ENCODE data around the gene FAM241A.
A peak's percentile ranks its signal among the peaks of the same experiment; 100 is the strongest.
"Not testable (repeated sequence)": the region's sequence is repeated elsewhere in the genome, so short reads cannot be mapped to it uniquely, and the experiment has no call there.

FAM241A gene

DNA sequence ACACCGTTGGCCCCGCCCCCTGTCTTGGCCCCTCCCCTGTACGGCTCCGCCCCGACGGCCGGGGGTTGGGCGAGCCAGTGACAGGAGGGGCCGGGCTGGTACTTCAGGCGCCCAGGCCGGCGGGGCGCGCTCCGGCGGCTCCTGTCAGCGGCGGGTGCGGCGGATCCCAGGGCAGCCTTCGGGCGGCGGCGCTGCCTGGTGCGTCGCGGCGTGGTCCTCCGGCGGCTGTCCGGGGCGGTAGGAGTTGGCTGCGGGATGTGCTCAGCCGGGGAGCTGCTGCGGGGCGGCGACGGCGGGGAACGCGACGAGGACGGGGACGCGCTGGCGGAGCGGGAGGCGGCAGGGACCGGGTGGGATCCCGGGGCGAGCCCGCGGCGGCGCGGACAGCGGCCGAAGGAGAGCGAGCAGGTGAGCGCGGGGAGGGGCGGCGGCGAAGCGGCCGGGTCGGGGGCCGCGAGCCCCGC is at the start of gene FAM241A:
FAM241A (plus strand) TSS at position 129 of the 464 bp plus-strand sequence; CDS start at position 256, 127 bp downstream.
- DNase-seq, result peak; percentile 89

- no peak for DNase-seq
Observed at GRCh38 chr4:112098841-112099530, 46.3 kb upstream of the FAM241A start.

- DNase-seq, result peak; percentile 79
Observed at GRCh38 chr4:112099701-112100297, 45.5 kb upstream of the FAM241A start.

GRCh38 chr4:112102875-112103370 is 42.3 kb upstream of the FAM241A start:
- DNase-seq, result no peak

DNA sequence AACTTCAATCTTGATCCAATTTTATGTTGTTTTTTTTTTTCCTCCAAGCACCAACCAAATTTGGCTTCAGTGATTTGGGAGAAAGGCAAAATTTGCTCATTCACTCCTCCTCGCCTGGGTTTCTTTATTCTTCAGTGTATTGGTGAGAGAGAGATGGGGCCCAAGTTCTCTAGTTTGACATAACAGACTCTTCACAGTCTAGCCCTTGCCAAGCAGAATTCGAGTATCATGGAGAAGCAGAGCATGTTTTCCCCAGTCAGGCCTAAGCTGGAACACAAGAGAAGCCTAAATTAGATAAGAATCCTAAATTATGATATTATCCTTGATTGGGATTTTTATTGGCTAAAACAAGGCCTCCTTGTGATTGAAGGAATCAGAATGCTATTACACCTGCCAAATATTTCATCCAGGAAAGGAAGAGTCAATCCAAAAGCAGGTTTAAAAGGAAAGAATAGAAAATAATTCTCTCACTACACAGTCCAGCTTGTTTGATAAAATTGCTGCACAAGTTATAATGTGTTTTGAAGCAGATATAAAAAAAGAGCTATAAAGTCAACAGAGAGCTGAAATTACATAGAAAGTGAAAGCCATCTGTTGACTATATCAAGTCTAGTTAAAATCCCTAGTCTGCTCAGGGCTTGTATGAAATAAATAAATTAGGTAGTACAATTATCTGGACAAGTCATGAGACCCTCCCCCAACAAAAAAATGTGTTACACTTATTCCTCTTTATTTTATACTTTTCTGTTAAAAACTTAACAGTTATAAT is 39.9 kb upstream of the FAM241A start:
- DNase-seq, result no peak

DNA sequence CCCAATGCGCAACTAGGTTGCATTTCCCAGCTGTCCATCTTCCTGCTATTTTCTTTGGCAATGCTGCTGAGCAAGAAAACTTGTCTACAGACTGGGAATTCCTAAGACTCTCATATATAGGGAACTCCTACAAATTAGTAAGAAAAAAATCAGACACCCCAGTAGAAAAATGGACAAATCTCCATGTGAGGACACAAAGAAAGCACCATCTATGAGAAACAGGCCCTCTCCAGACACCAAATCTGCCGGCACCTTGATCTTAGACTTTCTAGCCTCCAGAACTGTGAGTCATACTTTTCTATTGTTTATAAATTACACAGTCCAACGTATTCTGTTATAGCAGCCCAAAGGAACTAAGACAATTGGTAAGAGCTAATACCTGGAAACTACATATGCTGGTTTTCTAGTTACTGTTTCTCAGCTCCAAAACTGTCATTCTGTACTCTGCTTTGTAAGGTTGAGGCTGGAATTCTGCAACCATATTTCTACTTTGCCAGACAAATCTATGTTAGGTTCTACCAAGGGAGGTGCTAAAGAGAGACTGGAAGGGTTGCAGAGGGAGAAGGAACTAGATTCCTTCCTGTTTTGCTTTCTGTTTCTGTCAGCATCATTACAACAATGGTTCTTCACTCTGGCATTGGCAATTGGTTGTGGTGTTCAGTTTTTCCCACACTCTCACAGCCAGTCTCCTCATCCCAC is 35.7 kb upstream of the FAM241A start:
- DNase-seq, result no peak

DNA sequence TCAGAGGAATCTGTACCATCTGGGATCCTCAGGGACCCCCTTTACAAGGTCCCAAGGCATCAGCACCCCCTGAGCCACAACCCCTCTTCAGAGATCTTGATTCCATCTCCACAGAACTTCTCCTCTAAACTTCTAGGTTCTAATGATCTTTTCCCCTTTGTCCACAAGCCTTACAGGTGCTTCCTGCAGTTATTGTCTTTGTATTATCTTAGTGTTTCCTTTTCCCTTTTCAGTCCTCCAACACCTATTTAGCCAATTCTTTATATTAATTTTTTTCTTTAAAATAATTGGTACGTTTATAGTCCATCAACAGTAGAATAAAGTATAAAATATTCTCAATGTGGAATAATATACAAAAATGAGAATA is 35.2 kb upstream of the FAM241A start:
- DNase-seq, result no peak

DNA sequence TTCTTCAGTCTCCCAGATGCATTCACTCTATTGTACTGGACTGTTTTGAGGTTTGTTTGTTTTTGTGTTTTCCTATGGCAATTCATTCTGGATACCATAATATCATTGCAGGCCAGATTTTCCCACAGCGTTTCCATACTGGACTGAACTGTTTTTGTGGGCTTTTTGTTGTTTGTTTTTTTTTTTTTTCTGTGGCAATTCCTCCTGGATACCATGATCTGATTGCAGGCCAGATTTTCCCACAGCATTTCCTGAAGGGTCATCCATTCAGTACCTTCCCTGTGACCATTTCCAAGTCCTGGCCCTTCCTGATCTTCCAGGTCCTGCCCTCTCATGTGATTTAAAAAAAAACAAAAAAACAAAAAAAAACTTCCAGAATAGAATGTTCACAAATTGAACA is 33.9 kb upstream of the FAM241A start:
- DNase-seq, result no peak

DNA sequence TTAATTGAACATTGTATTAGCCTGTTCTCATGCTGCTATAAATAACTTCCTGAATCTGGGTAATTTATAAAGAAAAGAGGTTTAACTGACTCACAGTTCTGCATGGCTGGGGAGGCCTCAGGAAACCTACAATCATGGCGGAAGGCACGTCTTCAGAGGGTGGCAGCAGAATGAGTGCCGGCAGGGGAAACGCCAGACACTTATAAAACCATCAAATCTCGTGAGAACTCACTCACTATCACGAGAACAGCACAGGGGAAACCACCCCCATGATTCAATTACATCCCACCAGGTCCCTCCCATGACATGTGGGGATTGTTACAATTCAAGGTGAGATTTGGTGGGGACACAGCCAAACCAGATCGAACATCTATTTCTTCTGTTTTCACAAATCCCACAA is 33.2 kb upstream of the FAM241A start:
- DNase-seq, result not testable (repeated sequence)

GRCh38 chr4:112112590-112113170 is 32.6 kb upstream of the FAM241A start:
- no peak for DNase-seq

GRCh38 chr4:112113864-112114263 is 31.4 kb upstream of the FAM241A start:
- no peak for DNase-seq

- no peak for DNase-seq
Observed at GRCh38 chr4:112114452-112114851, 30.8 kb upstream of the FAM241A start.

DNA sequence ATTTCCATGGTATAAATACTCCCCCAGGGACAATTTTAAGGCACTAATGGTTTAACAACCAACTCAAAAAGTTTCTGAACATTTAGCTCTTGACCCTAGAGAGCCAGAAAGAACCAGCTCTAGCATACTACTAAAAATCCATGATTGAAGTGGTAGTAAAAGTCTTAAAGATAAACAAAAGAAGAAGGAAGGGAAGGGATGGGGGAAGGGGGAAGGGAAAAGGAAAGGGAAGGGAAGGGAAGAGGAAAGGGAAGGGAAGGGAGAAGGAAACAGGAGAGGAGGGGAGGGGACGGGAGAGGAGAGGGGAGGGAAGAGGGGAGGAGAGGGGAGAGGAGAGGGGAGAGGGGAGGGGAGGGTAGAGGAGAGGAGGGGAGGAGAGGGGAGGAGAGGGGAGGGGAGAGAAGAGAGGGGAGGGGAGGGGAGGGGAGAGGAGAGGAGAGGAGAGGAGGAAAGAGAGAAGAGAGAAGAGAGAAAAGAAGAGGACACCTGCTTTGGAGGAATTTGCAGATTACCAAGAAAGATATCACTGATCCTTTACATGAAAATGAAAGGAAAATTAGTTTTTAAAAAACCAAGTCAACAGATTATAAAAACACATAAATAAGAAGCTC is 26.4 kb upstream of the FAM241A start:
- no peak for DNase-seq

GRCh38 chr4:112119353-112119783 is 25.9 kb upstream of the FAM241A start:
- no peak for DNase-seq

DNA sequence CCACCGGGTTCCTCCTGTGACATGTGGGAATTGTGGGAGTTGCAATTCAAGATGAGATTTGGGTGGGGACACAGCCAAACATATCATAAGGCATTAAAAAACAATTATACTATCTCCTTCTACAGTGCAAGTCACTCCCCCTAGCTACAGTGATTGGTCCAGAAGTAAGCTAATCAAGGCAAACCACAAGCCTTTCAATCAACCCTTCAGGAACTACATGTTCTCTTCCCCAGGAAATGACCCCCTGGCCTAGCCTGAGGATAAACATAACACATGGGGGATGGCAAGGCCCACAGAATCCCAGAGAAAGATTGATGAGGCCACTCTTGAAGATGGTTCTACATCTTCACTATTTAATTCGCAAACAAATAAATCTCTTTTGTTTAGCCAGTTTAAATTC is 25.2 kb upstream of the FAM241A start:
- no peak for DNase-seq

- no peak for DNase-seq
Observed at GRCh38 chr4:112125416-112125815, 19.8 kb upstream of the FAM241A start.

DNA sequence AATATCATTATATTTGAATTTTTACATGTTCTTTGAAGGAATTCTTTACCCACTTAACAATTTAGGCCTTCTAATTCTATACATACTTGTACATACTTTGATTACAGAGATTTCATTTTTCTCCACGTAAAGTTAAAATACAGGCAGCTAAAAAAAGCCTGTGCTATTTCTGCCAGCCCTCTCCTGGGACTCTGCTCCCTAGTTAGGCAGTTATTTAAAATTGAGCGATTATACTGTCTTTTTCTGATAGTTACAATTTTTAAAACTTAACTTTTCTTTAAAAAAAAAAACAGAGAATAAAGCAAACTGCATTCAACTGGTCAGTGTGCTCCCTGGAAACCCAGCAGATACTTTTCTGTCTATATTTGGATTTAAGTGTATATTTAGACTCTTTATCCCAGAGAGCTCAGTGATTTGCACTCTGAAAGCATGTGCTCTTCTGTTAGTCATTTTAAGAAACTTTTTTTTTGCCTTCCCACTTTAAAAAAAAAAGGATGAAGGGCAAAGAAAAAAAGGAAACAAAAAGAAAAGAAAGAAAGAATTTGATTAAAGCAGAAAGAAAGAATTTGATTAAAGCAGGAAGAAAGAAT is 18.1 kb upstream of the FAM241A start:
- no peak for DNase-seq

- no peak for DNase-seq
Observed at GRCh38 chr4:112127803-112128202, 17.5 kb upstream of the FAM241A start.

DNA sequence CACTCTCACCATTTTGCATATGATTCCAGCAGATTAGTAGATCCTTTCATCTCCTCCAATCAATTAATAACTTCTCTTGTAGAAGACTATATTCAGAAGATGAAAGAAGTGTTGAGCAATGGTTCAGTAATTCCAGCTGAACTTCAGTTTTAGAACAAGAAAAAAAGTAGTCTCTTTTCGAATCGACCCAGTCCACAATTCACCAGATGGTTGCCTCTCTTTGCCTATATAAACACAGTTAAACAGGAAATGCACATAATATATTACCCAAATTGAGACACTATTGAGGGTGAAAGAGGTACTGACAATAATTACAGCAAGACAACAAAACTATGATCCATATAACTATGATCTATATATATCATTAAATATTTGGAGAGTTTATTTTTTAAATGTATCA is 16.8 kb upstream of the FAM241A start:
- no peak for DNase-seq

- DNase-seq, result no peak
Observed at GRCh38 chr4:112130906-112131305, 14.3 kb upstream of the FAM241A start.

GRCh38 chr4:112136551-112136950 is 8.7 kb upstream of the FAM241A start:
- no peak for DNase-seq

GRCh38 chr4:112138538-112138937 is 6.7 kb upstream of the FAM241A start:
- no peak for DNase-seq

Data from hematopoietic multipotent progenitor cell treated with erythropoietin and hydrocortisone succinate and interleukin-3 and kit ligand, for 6 days (in vitro differentiated cells).